Measurements from ENCODE around the gene UBQLN4.

UBQLN4 gene

DNA sequence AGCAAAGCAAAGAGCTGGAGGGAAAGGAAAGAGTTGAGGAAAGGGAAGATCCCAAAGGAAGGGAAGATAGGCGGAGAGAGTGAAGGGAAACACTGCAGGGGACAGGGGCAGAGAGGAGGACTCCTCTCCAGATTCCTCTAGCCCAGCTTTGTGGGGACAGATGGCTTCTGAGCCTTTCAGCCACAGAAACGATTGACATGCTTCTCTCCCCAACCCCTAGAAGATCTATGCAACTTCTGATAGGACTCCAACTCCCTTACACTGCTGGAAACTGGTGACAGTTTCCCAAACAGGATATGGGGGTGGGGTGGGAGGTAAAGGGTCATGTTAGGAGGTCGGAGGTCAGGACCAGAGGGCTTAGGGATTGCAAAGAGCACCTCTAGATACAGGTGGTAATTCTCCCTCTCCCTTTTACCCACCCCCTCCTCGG, 22.2 kb upstream of the UBQLN4 start:
- H4K20me1 ChIP-seq (ENCODE audit: insufficient read depth, low read length), result peaks cover 8% of the 10 kb centered on the region; the same call in 1 of the 2 replicates
- no peak for DNase-seq
- H3K4me1 ChIP-seq (ENCODE audit: insufficient read depth, low read length), result peaks cover 14% of the 10 kb centered on the region
- H3K9me3 ChIP-seq (ENCODE audit: insufficient read depth, low read length, severe bottlenecking), result no peaks in the 10 kb centered on the region
- no peaks in the 10 kb centered on the region for H3K27me3 ChIP-seq (ENCODE audit: insufficient read depth, low read length, poor library complexity)
- peaks cover 31% of the 10 kb centered on the region for H3K36me3 ChIP-seq (ENCODE audit: insufficient read depth, low read length)
- H2AFZ ChIP-seq (ENCODE audit: low read depth, low read length), result no peak overlapping the region
- TF ChIP-seq EZH2 (IDR thresholded peaks at IDR 0.05; ENCODE audit: borderline replicate concordance, low read depth, low read length, severe bottlenecking), result no peak
- TF ChIP-seq, protein P1, sequence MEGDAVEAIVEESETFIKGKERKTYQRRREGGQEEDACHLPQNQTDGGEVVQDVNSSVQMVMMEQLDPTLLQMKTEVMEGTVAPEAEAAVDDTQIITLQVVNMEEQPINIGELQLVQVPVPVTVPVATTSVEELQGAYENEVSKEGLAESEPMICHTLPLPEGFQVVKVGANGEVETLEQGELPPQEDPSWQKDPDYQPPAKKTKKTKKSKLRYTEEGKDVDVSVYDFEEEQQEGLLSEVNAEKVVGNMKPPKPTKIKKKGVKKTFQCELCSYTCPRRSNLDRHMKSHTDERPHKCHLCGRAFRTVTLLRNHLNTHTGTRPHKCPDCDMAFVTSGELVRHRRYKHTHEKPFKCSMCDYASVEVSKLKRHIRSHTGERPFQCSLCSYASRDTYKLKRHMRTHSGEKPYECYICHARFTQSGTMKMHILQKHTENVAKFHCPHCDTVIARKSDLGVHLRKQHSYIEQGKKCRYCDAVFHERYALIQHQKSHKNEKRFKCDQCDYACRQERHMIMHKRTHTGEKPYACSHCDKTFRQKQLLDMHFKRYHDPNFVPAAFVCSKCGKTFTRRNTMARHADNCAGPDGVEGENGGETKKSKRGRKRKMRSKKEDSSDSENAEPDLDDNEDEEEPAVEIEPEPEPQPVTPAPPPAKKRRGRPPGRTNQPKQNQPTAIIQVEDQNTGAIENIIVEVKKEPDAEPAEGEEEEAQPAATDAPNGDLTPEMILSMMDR (IDR thresholded peaks at IDR 0.05; ENCODE audit: borderline replicate concordance, extremely low read depth, low read length, poor library complexity, severe bottlenecking), result no peak
- no peak overlapping the region for H3K4me2 ChIP-seq (ENCODE audit: insufficient read depth, low read length)
- ATAC-seq (ENCODE audit: insufficient read depth, low read depth), result no peak
- H3K4me3 ChIP-seq (ENCODE audit: low read depth in 1 of 2, low read length in 2 of 2), result no peak overlapping the region
- H3K27ac ChIP-seq (ENCODE audit: low read length), result no peak overlapping the region
- H3K79me2 ChIP-seq (ENCODE audit: insufficient read depth, low read length), result no peaks in the 10 kb centered on the region; the same call in 1 of the 2 replicates
- no peak overlapping the region for H3K9ac ChIP-seq (ENCODE audit: low read depth, low read length)

DNA sequence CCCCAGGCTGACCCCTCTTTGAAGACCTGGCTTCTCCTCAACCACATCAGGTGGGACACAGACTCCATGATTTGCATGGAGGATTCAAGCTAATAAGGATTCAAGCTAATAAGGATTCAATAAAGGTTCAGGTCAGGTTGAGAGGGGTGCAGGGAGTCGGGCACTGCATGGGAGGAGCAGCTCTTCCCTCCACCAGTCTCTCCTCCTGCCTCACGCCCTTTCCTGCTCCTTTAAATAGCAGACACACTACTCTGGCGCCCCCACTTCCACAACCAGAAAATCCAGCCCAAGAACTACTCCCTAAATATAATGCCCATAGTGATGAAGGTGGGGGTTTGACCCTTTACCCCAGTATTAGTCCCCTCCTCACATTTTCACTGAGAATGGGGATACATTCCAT, 21.6 kb upstream of the UBQLN4 start:
- DNase-seq (no peak), ATAC-seq (ENCODE audit: insufficient read depth, low read depth) (no peak)
- H3K79me2 ChIP-seq (ENCODE audit: insufficient read depth, low read length), result no peaks in the 10 kb centered on the region; the same call in 1 of the 2 replicates
- H3K27me3 ChIP-seq (ENCODE audit: insufficient read depth, low read length, poor library complexity), result no peaks in the 10 kb centered on the region
- no peak overlapping the region for H3K4me2 ChIP-seq (ENCODE audit: insufficient read depth, low read length)
- H3K27ac ChIP-seq (ENCODE audit: low read length), result no peak overlapping the region
- peaks cover 8% of the 10 kb centered on the region; the same call in 1 of the 2 replicates for H3K4me1 ChIP-seq (ENCODE audit: insufficient read depth, low read length)
- H3K9me3 ChIP-seq (ENCODE audit: insufficient read depth, low read length, severe bottlenecking), result no peaks in the 10 kb centered on the region
- H3K9ac ChIP-seq (ENCODE audit: low read depth, low read length), result no peak overlapping the region
- H3K4me3 ChIP-seq (ENCODE audit: low read depth in 1 of 2, low read length in 2 of 2), result no peak overlapping the region
- TF ChIP-seq, protein P1 (IDR thresholded peaks at IDR 0.05; ENCODE audit: borderline replicate concordance, extremely low read depth, low read length, poor library complexity, severe bottlenecking), result no peak
- no peak for TF ChIP-seq EZH2 (IDR thresholded peaks at IDR 0.05; ENCODE audit: borderline replicate concordance, low read depth, low read length, severe bottlenecking)
- H4K20me1 ChIP-seq (ENCODE audit: insufficient read depth, low read length), result peaks cover 8% of the 10 kb centered on the region; the same call in 1 of the 2 replicates
- no peak overlapping the region for H2AFZ ChIP-seq (ENCODE audit: low read depth, low read length)
- peaks cover 31% of the 10 kb centered on the region for H3K36me3 ChIP-seq (ENCODE audit: insufficient read depth, low read length)

DNA sequence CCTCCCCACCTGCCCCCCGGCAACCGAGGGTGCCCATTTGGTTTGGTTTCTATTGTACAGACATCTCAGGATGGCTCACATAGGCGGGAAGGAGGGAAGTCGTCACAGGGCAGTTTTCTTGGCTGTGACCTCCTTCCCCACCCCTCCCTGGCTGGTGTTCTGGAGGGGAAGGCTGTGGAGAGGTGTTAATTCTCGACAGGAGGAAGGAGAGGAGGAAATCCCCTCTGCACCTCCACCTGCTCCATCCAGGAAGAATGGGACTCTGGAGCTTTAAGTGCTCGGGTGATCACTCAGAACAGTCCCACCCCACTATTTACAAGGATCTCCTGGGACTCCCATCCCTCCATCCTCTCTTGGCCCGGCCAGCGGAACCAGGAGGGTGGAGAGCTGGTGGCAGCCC, 21.1 kb upstream of the UBQLN4 start:
- no peak for DNase-seq
- TF ChIP-seq EZH2 (IDR thresholded peaks at IDR 0.05; ENCODE audit: borderline replicate concordance, low read depth, low read length, severe bottlenecking), result no peak
- TF ChIP-seq, protein P1 (IDR thresholded peaks at IDR 0.05; ENCODE audit: borderline replicate concordance, extremely low read depth, low read length, poor library complexity, severe bottlenecking), result no peak
- ATAC-seq (ENCODE audit: insufficient read depth, low read depth), result no peak
- peaks cover 8% of the 10 kb centered on the region; the same call in 1 of the 2 replicates for H4K20me1 ChIP-seq (ENCODE audit: insufficient read depth, low read length)
- H3K9ac ChIP-seq (ENCODE audit: low read depth, low read length), result no peak overlapping the region
- no peak overlapping the region for H2AFZ ChIP-seq (ENCODE audit: low read depth, low read length)
- H3K36me3 ChIP-seq (ENCODE audit: insufficient read depth, low read length), result peaks cover 31% of the 10 kb centered on the region
- no peaks in the 10 kb centered on the region for H3K9me3 ChIP-seq (ENCODE audit: insufficient read depth, low read length, severe bottlenecking)
- H3K79me2 ChIP-seq (ENCODE audit: insufficient read depth, low read length), result no peaks in the 10 kb centered on the region
- no peak overlapping the region for H3K4me2 ChIP-seq (ENCODE audit: insufficient read depth, low read length)
- H3K27ac ChIP-seq (ENCODE audit: low read length), result no peak overlapping the region
- no peak overlapping the region for H3K4me3 ChIP-seq (ENCODE audit: low read depth in 1 of 2, low read length in 2 of 2)
- H3K27me3 ChIP-seq (ENCODE audit: insufficient read depth, low read length, poor library complexity), result no peaks in the 10 kb centered on the region
- H3K4me1 ChIP-seq (ENCODE audit: insufficient read depth, low read length), result 0 out of 2 replicates have a peak, but pooled peaks cover 3% of the 10 kb centered on the region

All from DND-41 (cell line).